ENCODE measurements around the gene NDUFS6.

Gene NDUFS6

GRCh38 chr5:1806974-1807373 is 5.8 kb downstream of the NDUFS6 start:
- ChIA-PET POLR2A (no interaction called here), CTCF (no interaction called here)

GRCh38 chr5:1807451-1808185 is 6.4 kb downstream of the NDUFS6 start:
- no peak for TF ChIP-seq CTCF (IDR thresholded peaks at IDR 0.05; ENCODE audit: insufficient read depth, low read length, missing control alignments)
- H3K4me3 ChIP-seq (ENCODE audit: low read depth, low read length) = no peak overlapping the region
- no peak for DNase-seq (ENCODE audit: low read depth, low spot score)
- POLR2A ChIA-PET = no interaction called here
- CTCF ChIA-PET = no interaction called here

More at GRCh38 chr5:1806974-1807373, 5.8 kb downstream of the NDUFS6 start:
- no peak for DNase-seq (ENCODE audit: low read depth, low spot score)
- TF ChIP-seq CTCF (IDR thresholded peaks at IDR 0.05; ENCODE audit: insufficient read depth, low read length, missing control alignments) = no peak
- H3K4me3 ChIP-seq (ENCODE audit: low read depth, low read length) = no peak overlapping the region

- ChIA-PET POLR2A (no interaction called here), CTCF (no interaction called here)
- H3K4me3 ChIP-seq (ENCODE audit: low read depth, low read length) = no peak overlapping the region
- DNase-seq (ENCODE audit: low read depth, low spot score) = no peak
- no peak for TF ChIP-seq CTCF (IDR thresholded peaks at IDR 0.05; ENCODE audit: insufficient read depth, low read length, missing control alignments)
These were observed 7.2 kb downstream of the NDUFS6 start for GRCh38 chr5:1808439-1808838.

- ChIA-PET POLR2A (no interaction called here), CTCF (interaction anchor here (1.1 kb wide), 1 partner anchor 9 kb away, joined by 3 read pairs; the partner anchor contains the start of gene NDUFS6)
- TF ChIP-seq CTCF (IDR thresholded peaks at IDR 0.05; ENCODE audit: insufficient read depth, low read length, missing control alignments) = no peak
- H3K4me3 ChIP-seq (ENCODE audit: low read depth, low read length) = no peak overlapping the region
- no peak for DNase-seq (ENCODE audit: low read depth, low spot score)
These were observed 8.3 kb downstream of the NDUFS6 start for GRCh38 chr5:1809416-1810035.

GRCh38 chr5:1810581-1811101 is 9.4 kb downstream of the NDUFS6 start:
- no peak for DNase-seq (ENCODE audit: low read depth, low spot score)
- ChIA-PET CTCF (no interaction called here), POLR2A (no interaction called here)
- H3K4me3 ChIP-seq (ENCODE audit: low read depth, low read length) = no peak overlapping the region
- TF ChIP-seq CTCF (IDR thresholded peaks at IDR 0.05; ENCODE audit: insufficient read depth, low read length, missing control alignments) = no peak

- ChIA-PET POLR2A (no interaction called here), CTCF (no interaction called here)
- DNase-seq (ENCODE audit: low read depth, low spot score) = no peak
- TF ChIP-seq CTCF (IDR thresholded peaks at IDR 0.05; ENCODE audit: insufficient read depth, low read length, missing control alignments) = no peak
- H3K4me3 ChIP-seq (ENCODE audit: low read depth, low read length) = no peak overlapping the region
These were observed 13.2 kb downstream of the NDUFS6 start for GRCh38 chr5:1814183-1815020.
